ENCODE measurements around the gene GPR171. TPM values are rescaled to one million over a fixed set of nuclear protein-coding genes. Genes with fewer than 3 reads are reported as not detected.

The GPR171 gene
- total and polyA plus RNA-seq, 12 donors, result 0.31 to 3.7 (median 0.50) TPM; not detected in 6

GRCh38 chr3:151198849-151199248 is 4.2 kb downstream of the GPR171 start:
- Histone ChIP-seq H3K36me3 (no peaks in the 10 kb centered on the region), H3K4me1 (peaks cover 0 to 4% (median 0%) of the 10 kb centered on the region in 9 donors), H3K4me3 (no peak overlapping the region), H3K27me3 (no peaks in the 10 kb centered on the region), H3K27ac (no peak overlapping the region), H3K9me3 (no peaks in the 10 kb centered on the region)
- DNase-seq (no peak), ATAC-seq (no peak)
- 96 to 97% methylated on average over 5 of the region's 5 CpGs for WGBS, 2 donors
- intact Hi-C loops (cut with DNase I), result no loop called here
- TF ChIP-seq, protein P1, sequence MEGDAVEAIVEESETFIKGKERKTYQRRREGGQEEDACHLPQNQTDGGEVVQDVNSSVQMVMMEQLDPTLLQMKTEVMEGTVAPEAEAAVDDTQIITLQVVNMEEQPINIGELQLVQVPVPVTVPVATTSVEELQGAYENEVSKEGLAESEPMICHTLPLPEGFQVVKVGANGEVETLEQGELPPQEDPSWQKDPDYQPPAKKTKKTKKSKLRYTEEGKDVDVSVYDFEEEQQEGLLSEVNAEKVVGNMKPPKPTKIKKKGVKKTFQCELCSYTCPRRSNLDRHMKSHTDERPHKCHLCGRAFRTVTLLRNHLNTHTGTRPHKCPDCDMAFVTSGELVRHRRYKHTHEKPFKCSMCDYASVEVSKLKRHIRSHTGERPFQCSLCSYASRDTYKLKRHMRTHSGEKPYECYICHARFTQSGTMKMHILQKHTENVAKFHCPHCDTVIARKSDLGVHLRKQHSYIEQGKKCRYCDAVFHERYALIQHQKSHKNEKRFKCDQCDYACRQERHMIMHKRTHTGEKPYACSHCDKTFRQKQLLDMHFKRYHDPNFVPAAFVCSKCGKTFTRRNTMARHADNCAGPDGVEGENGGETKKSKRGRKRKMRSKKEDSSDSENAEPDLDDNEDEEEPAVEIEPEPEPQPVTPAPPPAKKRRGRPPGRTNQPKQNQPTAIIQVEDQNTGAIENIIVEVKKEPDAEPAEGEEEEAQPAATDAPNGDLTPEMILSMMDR (IDR thresholded peaks at IDR 0.05), result no peak

GRCh38 chr3:151197981-151198767 is 4.8 kb downstream of the GPR171 start:
- intact Hi-C loops (cut with DNase I), result no loop called here
- no peaks in the 10 kb centered on the region for H3K9me3 ChIP-seq
- no peaks in the 10 kb centered on the region for H3K27me3 ChIP-seq
- H3K27ac ChIP-seq, result no peak overlapping the region
- ATAC-seq, result no peak
- WGBS, 2 donors, result 89 to 91% methylated on average over 6 of the region's 6 CpGs
- no peak for DNase-seq
- H3K4me1 ChIP-seq, result peaks cover 0 to under 1% (median 0%) of the 10 kb centered on the region in 9 donors
- H3K36me3 ChIP-seq, result no peaks in the 10 kb centered on the region
- no peak overlapping the region for H3K4me3 ChIP-seq
- TF ChIP-seq, protein P1 (IDR thresholded peaks at IDR 0.05), result no peak

- H3K27ac ChIP-seq, result no peak overlapping the region
- H3K9me3 ChIP-seq, result no peaks in the 10 kb centered on the region
- no peak overlapping the region for H3K4me3 ChIP-seq
- ATAC-seq, result no peak
- DNase-seq, result no peak
- intact Hi-C loops (cut with DNase I), result no loop called here
- WGBS, 2 donors, result 95 to 97% methylated on average over 8 of the region's 8 CpGs
- no peaks in the 10 kb centered on the region for H3K27me3 ChIP-seq
- no peaks in the 10 kb centered on the region for H3K4me1 ChIP-seq
- TF ChIP-seq, protein P1 (IDR thresholded peaks at IDR 0.05), result no peak
- no peaks in the 10 kb centered on the region for H3K36me3 ChIP-seq
Observed at GRCh38 chr3:151197228-151197627, 5.8 kb downstream of the GPR171 start.

- Histone ChIP-seq H3K27me3 (no peaks in the 10 kb centered on the region), H3K9me3 (no peaks in the 10 kb centered on the region), H3K4me3 (no peak overlapping the region), H3K4me1 (no peaks in the 10 kb centered on the region), H3K27ac (no peak overlapping the region), H3K36me3 (no peaks in the 10 kb centered on the region)
- intact Hi-C loops (cut with DNase I), result no loop called here
- no peak for DNase-seq
- no peak for ATAC-seq
- TF ChIP-seq, protein P1 (IDR thresholded peaks at IDR 0.05), result no peak
Observed at GRCh38 chr3:151196434-151196833, 6.6 kb downstream of the GPR171 start.
